Pancreas (tissue), 10 donors: ENCODE results near the gene IRGC. TPM values are rescaled to one million over a fixed set of nuclear protein-coding genes. Genes with fewer than 3 reads are reported as not detected.

ENCODE experiments used
- ATAC-seq, 4 donors: fragments of 200-7000 bp; cut with Tn5 transposase; one replicate each; pipeline versions ENCODE4 v1.8.0 to v1.9.1; 2020; ENCODE audit warnings: mild to moderate bottlenecking in 4 of 4, moderate library complexity in 4 of 4
- DNase-seq, 6 donors: peaks; one replicate each; pipeline ENCODE4 v3.0.0-alpha.2; 2020
- FAIRE-seq: peaks from 2 replicates; lab custom pipeline; 2012; peaks lifted over from hg19 to GRCh38; lab: Jason Lieb, UNC
- H3K27ac ChIP-seq, 4 donors: fragments of 200-600 bp; sonication (generic); 1 replicate in 3 of 4; 2 replicates in 1 of 4; pipeline versions ENCODE4 v1.5.0 to v1.8.0; 2020
- H3K27me3 ChIP-seq, 4 donors: fragments of 200-600 bp; one replicate each; pipeline ENCODE4 v1.8.0; 2021
- H3K36me3 ChIP-seq, 3 donors: fragments of 200-600 bp; sonication (generic) in 1 of 3; one replicate each; pipeline versions ENCODE4 v1.5.0 to v1.8.0; 2020 to 2021
- H3K4me1 ChIP-seq, 3 donors: fragments of 200-600 bp; one replicate each; pipeline ENCODE4 v1.8.0; 2021
- H3K4me3 ChIP-seq, 4 donors: fragments of 200-600 bp; sonication (generic) in 2 of 4; one replicate each; pipeline versions ENCODE4 v1.5.0 to v1.8.0; 2020 to 2021
- H3K9me3 ChIP-seq, 4 donors: fragments of 200-600 bp; one replicate each; pipeline ENCODE4 v1.8.0; 2021
- WGBS, 2 donors: extraction: QIAGEN DNeasy Blood & Tissue Kit; methylation state at CpG; one replicate each; pipeline ENCODE4 v1.1.7; 2013; 5-methylcytosine and 5-hydroxymethylcytosine counted together
- intact Hi-C, 3 donors: fragments of 100-400 bp; cut with DNase I; formaldehyde crosslinking; loops; one replicate each; pipeline versions ENCODE4 v1.11.1 to v1.14.2; 2022
- polyA plus RNA-seq, 2 donors: library from polyadenylated mRNA; stranded (reverse); fragments of 200-250 nt; gene quantifications; one replicate each; pipeline ENCODE4 v1.2.3, GENCODE V29; 2013
- total RNA-seq, 6 donors: library from RNA; stranded (reverse); fragmentation: NEBNext Ultra II Directional in 4 of 6; extraction: Animal tissue kit (Norgen Biotek cat#: 25700) in 4 of 6; gene quantifications; one replicate each; pipeline versions ENCODE4 v1.2.1 to v1.2.4, GENCODE V29; 2021 to 2023
- TF ChIP-seq, protein P1 (sequence below), 4 donors: fragments of 200-600 bp; sonication (generic) in 3 of 4; IDR thresholded peaks; one replicate each; pipeline versions ENCODE4 v1.5.0 to v1.8.0; 2021; ENCODE audit warnings: antibody characterized with exemption in 4 of 4
- donor health status: healthy with polysubstance abuse.
- donor health status: DM: no; HTN: no; CAD: no; lungs with moderate emphysema.
- donor health status: DM: no; HTN: no; CAD: no.
- donor health status: control.
- donor health status: control.
- donor health status: Bipolar disorder and iron deficiency.
- donor health status: DM: yes; HTN: yes; CAD: no.
- donor health status: DM: no; HTN: no; CAD: no.
- donor health status: DM: no; HTN: no; CAD: no.
- donor health status: DM: yes; HTN: yes; CAD: no.

The IRGC gene
- total and polyA plus RNA-seq, 8 donors = not detected

DNA sequence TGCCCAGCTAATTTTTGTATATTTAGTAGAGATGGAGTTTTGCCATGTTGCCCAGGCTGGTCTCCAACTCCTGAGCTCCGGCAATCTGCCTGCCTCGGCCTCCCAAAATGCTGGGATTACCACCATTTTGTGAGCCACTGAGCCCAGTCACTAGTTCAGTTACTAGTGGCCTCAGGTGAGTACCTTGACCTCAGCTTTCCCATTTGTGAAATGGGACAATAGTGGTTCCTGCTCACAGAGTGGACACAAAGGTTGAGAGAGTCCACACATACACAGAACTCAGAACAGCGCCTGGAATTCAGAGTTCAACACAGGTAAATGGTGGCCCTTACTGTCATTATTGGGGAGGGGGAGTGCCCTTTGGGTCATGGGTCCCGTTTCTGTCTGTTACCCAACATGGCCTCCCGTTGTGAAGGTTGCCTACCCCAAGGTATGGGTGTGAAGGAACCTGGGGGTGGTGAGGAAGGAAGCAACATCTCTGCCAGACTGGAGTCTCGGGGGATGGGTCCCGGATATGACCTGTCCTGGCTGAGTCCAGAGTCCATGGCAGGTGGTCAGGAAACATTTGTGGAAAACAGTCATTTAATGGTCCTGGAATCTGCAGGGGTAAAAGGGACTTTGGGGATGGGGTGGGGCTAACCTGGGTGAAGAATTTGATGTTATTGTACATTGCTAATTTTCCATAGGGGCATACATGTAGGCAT lies 11.7 kb upstream of the IRGC start:
- no peak overlapping the region for H3K27ac ChIP-seq
- H3K36me3 ChIP-seq = no peaks in the 10 kb centered on the region
- ATAC-seq (no peak), DNase-seq (no peak), FAIRE-seq (no peak)
- no peaks in the 10 kb centered on the region for H3K4me1 ChIP-seq
- H3K27me3 ChIP-seq = peaks cover 0 to 3% (median 0%) of the 10 kb centered on the region in 4 donors
- intact Hi-C loops = no loop called here
- H3K4me3 ChIP-seq = no peak overlapping the region
- TF ChIP-seq, protein P1, sequence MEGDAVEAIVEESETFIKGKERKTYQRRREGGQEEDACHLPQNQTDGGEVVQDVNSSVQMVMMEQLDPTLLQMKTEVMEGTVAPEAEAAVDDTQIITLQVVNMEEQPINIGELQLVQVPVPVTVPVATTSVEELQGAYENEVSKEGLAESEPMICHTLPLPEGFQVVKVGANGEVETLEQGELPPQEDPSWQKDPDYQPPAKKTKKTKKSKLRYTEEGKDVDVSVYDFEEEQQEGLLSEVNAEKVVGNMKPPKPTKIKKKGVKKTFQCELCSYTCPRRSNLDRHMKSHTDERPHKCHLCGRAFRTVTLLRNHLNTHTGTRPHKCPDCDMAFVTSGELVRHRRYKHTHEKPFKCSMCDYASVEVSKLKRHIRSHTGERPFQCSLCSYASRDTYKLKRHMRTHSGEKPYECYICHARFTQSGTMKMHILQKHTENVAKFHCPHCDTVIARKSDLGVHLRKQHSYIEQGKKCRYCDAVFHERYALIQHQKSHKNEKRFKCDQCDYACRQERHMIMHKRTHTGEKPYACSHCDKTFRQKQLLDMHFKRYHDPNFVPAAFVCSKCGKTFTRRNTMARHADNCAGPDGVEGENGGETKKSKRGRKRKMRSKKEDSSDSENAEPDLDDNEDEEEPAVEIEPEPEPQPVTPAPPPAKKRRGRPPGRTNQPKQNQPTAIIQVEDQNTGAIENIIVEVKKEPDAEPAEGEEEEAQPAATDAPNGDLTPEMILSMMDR (IDR thresholded peaks at IDR 0.05) = no peak
- H3K9me3 ChIP-seq = no peaks in the 10 kb centered on the region
- WGBS, 2 donors = 54 to 58% methylated on average over 7 of the region's 7 CpGs

DNA sequence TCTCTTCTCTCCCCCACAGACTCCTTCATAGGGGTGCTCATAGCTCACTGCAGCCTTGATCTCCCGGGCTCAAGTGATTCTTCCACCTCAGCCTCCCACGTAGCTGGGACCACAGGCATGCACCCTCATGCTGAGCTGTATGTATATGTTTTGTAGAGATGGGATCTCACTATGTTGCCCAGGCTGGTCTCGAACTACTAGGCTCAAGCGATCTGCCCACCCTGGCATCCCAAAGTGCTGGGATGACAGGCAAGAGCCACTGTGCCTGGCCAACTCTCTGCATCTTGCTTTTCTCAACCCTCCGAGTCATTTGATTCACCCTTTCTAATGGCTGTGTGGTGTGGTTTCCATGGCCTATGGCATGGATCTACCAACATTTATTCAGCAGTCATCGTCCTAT lies 10.1 kb upstream of the IRGC start:
- Histone ChIP-seq H3K36me3 (no peaks in the 10 kb centered on the region), H3K27ac (no peak overlapping the region), H3K4me1 (no peaks in the 10 kb centered on the region), H3K27me3 (no peaks in the 10 kb centered on the region), H3K9me3 (no peaks in the 10 kb centered on the region), H3K4me3 (no peak overlapping the region)
- no peak for DNase-seq
- 54 to 69% methylated on average over 6 of the region's 6 CpGs for WGBS, 2 donors
- ATAC-seq = no peak
- intact Hi-C loops = no loop called here
- TF ChIP-seq, protein P1 (IDR thresholded peaks at IDR 0.05) = no peak
- no peak for FAIRE-seq

DNA sequence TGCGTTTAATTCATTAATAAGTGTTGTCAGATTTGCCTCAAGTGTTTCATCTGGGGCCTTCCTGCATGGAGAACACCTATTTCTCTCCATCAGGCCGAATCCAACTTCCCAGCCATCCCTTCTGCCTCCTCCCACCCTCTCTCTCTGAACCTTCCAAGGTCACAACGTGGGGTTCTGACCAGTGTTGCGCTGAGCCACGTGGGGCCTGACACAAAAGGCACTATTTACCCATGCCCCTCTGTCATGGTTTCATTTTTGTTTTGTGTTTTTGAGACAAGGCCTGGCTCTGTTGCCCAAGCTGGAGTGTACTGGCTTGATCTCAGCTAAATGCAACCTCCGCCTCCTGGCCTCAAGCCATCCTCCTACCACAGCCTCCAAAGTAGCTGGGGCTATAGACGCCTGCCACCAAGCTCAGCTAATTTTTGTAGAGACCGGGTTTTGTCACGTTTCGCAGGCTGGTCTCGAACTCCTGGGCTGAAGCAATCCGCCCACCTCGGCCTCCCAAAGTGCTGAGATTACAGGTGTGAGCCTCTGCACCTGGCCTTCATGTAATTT lies 8.6 kb upstream of the IRGC start:
- no peaks in the 10 kb centered on the region for H3K36me3 ChIP-seq
- no peak overlapping the region for H3K27ac ChIP-seq
- ATAC-seq = no peak
- no peak for DNase-seq
- intact Hi-C loops = no loop called here
- H3K4me1 ChIP-seq = no peaks in the 10 kb centered on the region
- FAIRE-seq = no peak
- H3K9me3 ChIP-seq = no peaks in the 10 kb centered on the region
- TF ChIP-seq, protein P1 (IDR thresholded peaks at IDR 0.05) = no peak
- H3K27me3 ChIP-seq = no peaks in the 10 kb centered on the region
- WGBS, 2 donors = 60 to 73% methylated on average over 13 of the region's 13 CpGs
- no peak overlapping the region for H3K4me3 ChIP-seq

DNA sequence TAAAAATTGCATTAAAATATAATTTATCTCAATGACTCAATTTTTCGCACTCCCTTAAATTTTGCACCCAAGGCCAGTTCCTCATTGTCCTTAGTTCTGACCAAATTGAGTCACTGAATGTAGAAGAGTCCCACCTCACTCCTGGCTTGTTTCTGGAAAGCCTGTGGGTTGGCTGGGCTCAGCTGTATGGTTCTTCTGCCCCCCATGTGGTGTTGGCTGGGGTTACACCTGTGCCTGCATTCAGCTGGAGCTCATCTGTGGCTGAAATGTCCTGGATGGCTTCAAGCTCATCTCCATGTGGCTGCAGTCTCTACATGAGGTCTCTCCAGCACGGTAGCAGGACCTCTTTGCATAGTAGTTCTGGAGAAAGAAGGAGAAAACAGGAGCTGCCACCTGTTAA lies 7.2 kb upstream of the IRGC start:
- TF ChIP-seq, protein P1 (IDR thresholded peaks at IDR 0.05) = no peak
- DNase-seq (no peak), ATAC-seq (no peak), FAIRE-seq (no peak)
- H3K9me3 ChIP-seq = no peaks in the 10 kb centered on the region
- H3K4me1 ChIP-seq = no peaks in the 10 kb centered on the region
- intact Hi-C loops = no loop called here
- 58 to 59% methylated on average over 2 of the region's 2 CpGs for WGBS, 2 donors
- no peaks in the 10 kb centered on the region for H3K27me3 ChIP-seq
- H3K4me3 ChIP-seq = no peak overlapping the region
- no peak overlapping the region for H3K27ac ChIP-seq
- H3K36me3 ChIP-seq = no peaks in the 10 kb centered on the region

DNA sequence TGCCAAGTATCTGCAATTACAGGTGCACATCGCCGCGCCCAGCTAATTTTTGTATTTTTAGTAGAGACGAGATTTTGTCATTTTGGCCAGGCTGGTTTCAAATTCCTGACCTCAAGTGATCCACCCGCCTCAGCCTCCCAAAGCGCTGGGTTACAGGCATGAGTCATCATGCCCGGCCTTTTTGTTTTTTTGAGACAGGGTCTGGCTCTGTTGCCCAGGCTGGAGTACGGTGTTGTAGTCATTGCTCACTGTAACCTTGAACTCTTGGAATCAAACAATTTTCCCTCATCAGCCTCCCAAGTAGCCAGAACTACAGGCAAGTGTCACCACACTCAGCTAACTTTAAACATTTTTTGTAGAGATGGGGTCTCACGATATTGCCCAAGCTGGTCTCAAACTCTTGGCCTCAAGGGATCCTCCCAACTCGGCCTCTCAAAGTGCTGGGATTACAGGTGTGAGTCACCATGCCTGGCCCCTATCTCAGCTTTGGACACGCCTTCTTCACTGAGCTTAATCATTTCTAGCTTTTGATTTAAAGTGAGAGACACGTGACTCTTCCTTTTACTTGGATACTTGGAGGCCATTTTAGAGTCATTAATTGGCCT lies 4.0 kb upstream of the IRGC start:
- 67 to 71% methylated on average over 12 of the region's 12 CpGs for WGBS, 2 donors
- H3K9me3 ChIP-seq = no peaks in the 10 kb centered on the region
- no peak for FAIRE-seq
- intact Hi-C loops = no loop called here
- H3K4me1 ChIP-seq = no peaks in the 10 kb centered on the region
- TF ChIP-seq, protein P1 (IDR thresholded peaks at IDR 0.05) = no peak
- DNase-seq = no peak
- no peak for ATAC-seq
- no peaks in the 10 kb centered on the region for H3K36me3 ChIP-seq
- no peak overlapping the region for H3K27ac ChIP-seq
- H3K4me3 ChIP-seq = no peak overlapping the region
- no peaks in the 10 kb centered on the region for H3K27me3 ChIP-seq
